Measurements from ENCODE around the gene EPHA3.

- TF ChIP-seq CTCF (conservative IDR thresholded peaks at IDR 0.05 in 1 of 2, IDR thresholded peaks at IDR 0.05 in 1 of 2; ENCODE audit: low read depth in 1 of 2, low read length in 2 of 2) (no peak), EZH2 (IDR thresholded peaks at IDR 0.05; ENCODE audit: low read length, missing control alignments) (no peak)
Observed at GRCh38 chr3:89419647-89420241, 312.3 kb downstream of the EPHA3 start.

Data from fibroblast of lung (primary cell).